GM12891 (cell line): ENCODE data around the gene WDR1.

Source experiments
- DNase-seq: peaks from one replicate; pipeline ENCODE4 v3.0.0; 2011; ENCODE audit warnings: low spot score; ENCODE audit not compliant: insufficient read length
- FAIRE-seq: peaks from 2 replicates; lab custom pipeline; 2011; peaks lifted over from hg19 to GRCh38; lab: Jason Lieb, UNC
- PAX5 ChIP-seq: IDR thresholded peaks from 2 replicates; pipeline ENCODE4 v1.6.1; 2011; ENCODE audit warnings: low read length, moderate library complexity, mild to moderate bottlenecking; ENCODE audit not compliant: insufficient read depth, severe bottlenecking
- POLR2A ChIP-seq: IDR thresholded peaks from 2 replicates; pipeline ENCODE4 v1.6.1; 2011; ENCODE audit warnings: low read depth, low read length, control low read depth
- POLR2AphosphoS5 ChIP-seq: IDR thresholded peaks from 2 replicates; pipeline ENCODE4 v1.6.1; 2011; ENCODE audit warnings: low read depth, low read length, control low read depth
- POU2F2 ChIP-seq: IDR thresholded peaks from 2 replicates; pipeline ENCODE4 v1.6.1; 2011; ENCODE audit warnings: low read depth, mild to moderate bottlenecking, control low read depth, low read length, moderate library complexity
- SPI1 ChIP-seq: IDR thresholded peaks from 2 replicates; pipeline ENCODE4 v1.6.1; 2011; ENCODE audit warnings: low read depth, low read length, control low read depth
- TAF1 ChIP-seq: IDR thresholded peaks from 2 replicates; pipeline ENCODE4 v1.6.1; 2011; ENCODE audit warnings: low read depth, low read length, control low read depth

WDR1 gene

DNA sequence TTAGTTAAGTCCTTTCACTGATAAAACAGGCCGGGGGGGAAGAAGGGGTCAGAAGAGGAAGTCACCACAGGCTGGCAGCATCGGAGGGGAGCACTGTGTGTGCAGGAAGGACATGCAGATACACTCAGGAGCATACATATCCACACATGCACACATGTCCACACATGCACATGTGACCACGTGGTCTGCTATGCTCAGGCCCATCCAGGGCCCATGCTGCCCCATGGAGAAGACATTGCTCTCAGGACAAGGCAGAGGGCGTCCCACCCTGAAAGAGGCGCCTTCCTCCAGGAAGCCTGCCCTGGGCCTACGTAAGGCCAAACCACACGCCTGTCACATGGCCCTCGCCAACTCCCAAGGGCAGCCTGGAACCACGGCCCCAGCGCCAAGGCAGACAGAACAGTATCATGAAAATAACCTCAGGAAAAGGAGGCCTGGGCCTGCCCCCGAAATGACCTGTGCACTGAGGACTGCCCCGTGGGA, 15.8 kb downstream of the WDR1 start:
- TF ChIP-seq POU2F2 (no peak), SPI1 (no peak), POLR2A (peak; percentile 22; the same call in 1 of the 2 replicates), TAF1 (no peak), POLR2AphosphoS5 (peak; percentile 37; the same call in 1 of the 2 replicates)
- no peak for FAIRE-seq
- no peak for DNase-seq

DNA sequence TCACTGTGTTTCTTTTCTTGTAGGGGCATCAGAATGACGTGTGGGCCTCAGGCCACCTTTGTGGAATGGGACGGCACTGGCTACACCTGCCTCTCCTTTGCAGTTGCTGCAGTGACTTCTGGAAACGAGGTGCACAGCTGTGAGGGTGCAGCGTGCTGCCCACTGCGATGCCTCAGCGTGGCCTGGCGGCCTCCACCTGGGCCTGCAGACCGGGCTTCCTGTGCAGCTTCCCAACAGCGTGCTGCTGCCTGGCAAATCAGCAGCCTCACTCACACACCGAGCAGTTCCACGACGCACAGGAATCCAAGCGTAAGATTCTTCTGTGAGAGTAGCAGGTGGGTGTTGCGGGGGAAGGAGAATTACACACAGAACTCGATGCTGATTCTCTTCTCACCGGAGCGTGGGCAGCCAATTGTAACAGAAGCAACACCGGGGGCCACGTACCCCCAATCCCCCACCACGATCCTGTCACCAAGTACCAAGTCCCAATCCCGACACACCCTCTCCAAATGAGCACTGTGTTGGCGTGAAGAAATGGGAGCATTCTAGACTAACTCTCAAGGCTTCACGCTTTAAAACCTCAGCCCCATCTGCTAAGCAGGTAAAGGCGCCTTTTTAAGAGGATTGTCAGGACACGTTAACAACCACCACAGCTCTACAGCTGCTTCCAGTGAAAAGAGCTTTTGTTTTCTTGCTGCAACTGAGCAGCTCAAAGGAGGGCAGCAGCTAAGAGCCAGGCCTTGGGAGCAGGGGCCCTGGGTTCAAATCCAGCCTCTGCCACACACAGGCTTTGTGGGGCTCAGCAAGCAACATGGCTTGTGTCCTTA, 16.9 kb downstream of the WDR1 start:
- FAIRE-seq (no peak), DNase-seq (no peak)
- no peak for TF ChIP-seq SPI1
- TF ChIP-seq TAF1: no peak
- TF ChIP-seq POLR2AphosphoS5: peak; percentile 68
- no peak for TF ChIP-seq PAX5
- no peak for TF ChIP-seq POU2F2
- TF ChIP-seq POLR2A: peak; percentile 27

DNA sequence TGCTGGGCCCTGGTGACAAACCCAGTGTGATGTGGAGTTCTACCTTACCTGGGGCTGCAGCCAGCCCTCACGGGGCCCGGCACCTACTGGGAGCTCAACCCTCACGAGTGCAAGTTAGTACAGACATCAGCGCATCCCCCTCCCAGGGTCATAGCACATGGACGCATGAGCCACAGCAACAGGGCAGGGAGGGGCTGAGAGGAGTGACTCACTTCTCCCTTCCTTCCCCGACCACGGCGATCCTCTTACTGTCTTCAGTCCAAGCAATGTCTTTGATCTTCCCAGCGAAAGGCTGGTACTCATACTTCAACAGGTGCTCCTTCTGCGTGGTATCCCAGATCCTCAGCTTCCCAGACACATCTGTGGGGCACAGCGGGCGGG, 17.8 kb downstream of the WDR1 start:
- DNase-seq (no peak), FAIRE-seq (no peak)
- TF ChIP-seq PAX5: no peak
- peak; percentile 19; the same call in 1 of the 2 replicates for TF ChIP-seq POLR2AphosphoS5
- no peak for TF ChIP-seq SPI1
- no peak for TF ChIP-seq POLR2A
- TF ChIP-seq POU2F2: no peak

DNA sequence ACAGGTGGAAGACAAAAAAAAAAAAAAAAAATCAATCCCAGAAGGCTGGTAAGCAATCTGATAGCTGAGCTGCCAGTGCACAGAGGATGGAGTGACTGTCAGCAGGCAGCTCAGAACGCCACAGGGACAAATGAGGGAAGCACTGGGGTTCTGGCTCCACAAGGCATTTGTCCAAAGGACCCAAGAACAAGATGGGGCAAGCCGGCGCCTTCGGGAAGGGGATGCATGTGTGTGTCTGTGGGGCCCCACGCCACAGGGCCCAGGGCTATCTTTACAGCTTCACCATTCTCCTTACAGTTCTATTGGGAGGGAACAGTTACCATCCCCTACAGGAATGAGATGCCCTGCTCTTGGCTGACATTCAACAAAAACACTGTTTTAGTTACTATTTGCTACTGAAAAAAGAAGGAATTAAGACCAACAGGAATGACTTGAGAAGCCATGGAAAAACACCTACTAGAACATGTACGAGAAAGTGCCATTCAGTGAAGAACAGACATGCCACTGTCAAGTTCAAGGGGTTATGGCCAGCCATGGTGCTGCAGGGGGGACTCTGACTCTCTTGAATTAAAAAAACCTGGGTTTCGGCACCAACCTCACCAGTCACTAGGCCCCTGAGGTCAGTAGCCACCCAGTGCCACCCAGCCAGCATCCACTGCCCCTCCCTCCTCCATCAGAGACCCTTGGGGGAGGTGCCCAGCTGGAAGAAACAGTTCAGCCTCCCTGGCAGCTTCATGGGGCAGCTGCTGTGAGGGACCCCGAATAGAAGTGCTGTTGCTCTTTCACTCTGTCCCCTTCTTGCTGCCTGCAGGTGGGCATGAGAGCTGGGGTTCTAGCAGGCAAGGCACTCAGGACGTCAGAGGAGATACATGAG, 18.5 kb downstream of the WDR1 start:
- TF ChIP-seq POLR2AphosphoS5 (peak; percentile 60), SPI1 (no peak), POU2F2 (no peak), TAF1 (no peak), POLR2A (peak; percentile 24; the same call in 1 of the 2 replicates), PAX5 (no peak)
- no peak for FAIRE-seq

GRCh38 chr4:10096978-10097335, 19.6 kb downstream of the WDR1 start:
- TF ChIP-seq POLR2AphosphoS5 (peak; percentile 36; the same call in 1 of the 2 replicates), POLR2A (no peak)
- DNase-seq (no peak), FAIRE-seq (no peak)

More for the DNA sequence above, 18.5 kb downstream of the WDR1 start:
- DNase-seq: no peak

- FAIRE-seq: peak; percentile 78
- peak; percentile 62 for DNase-seq
- TF ChIP-seq POLR2A: peak; percentile 45; the same call in 1 of the 2 replicates
- TF ChIP-seq TAF1: no peak
- peak; percentile 16 for TF ChIP-seq POLR2AphosphoS5
- TF ChIP-seq PAX5: no peak
These were observed 20.2 kb downstream of the WDR1 start for GRCh38 chr4:10096201-10096977.

- DNase-seq (no peak), FAIRE-seq (no peak)
- TF ChIP-seq PAX5 (no peak), POLR2AphosphoS5 (no peak), TAF1 (no peak), POU2F2 (no peak), SPI1 (no peak), POLR2A (no peak)
These were observed 21.2 kb downstream of the WDR1 start for GRCh38 chr4:10095296-10095991.

DNA sequence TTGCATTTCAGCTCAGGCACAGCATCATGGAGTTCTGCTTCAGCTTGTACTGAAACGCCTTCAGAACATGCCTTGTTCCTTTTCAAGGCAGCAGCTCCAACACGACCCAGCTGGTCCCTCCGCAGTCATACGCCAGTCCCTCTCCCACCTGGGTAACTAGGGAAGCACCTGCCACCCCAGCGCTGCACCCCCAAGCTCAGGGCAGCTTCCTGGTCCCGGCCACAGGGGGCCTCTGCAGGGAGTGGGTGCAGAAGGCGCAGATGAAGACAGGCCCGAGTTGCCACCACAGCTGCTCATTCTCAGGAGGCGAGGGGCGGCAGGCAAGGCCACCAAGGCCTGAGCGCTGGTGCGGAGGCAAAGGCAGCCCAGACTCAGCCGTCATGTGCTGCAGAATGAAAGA, 21.8 kb downstream of the WDR1 start:
- no peak for TF ChIP-seq POU2F2
- TF ChIP-seq POLR2A: no peak; the same call in 1 of the 2 replicates
- no peak for TF ChIP-seq SPI1
- no peak for TF ChIP-seq PAX5
- TF ChIP-seq TAF1: no peak
- no peak for FAIRE-seq
- DNase-seq: no peak

- no peak for FAIRE-seq
- no peak for DNase-seq
- TF ChIP-seq POLR2A (0 out of 2 replicates have a peak, but pooled peaks have one; percentile 35), TAF1 (no peak)
These were observed 22.6 kb downstream of the WDR1 start for GRCh38 chr4:10093801-10094552.
